RCC 7860 (cell line): Measurements from ENCODE around the gene SEMA3C.

ENCODE experiments used
- DNase-seq: peaks from one replicate; pipeline ENCODE4 v3.0.0-alpha.2; 2015; ENCODE audit warnings: low spot score
- FAIRE-seq: peaks from 2 replicates; lab custom pipeline; 2012; peaks lifted over from hg19 to GRCh38; lab: Jason Lieb, UNC

SEMA3C gene

DNA sequence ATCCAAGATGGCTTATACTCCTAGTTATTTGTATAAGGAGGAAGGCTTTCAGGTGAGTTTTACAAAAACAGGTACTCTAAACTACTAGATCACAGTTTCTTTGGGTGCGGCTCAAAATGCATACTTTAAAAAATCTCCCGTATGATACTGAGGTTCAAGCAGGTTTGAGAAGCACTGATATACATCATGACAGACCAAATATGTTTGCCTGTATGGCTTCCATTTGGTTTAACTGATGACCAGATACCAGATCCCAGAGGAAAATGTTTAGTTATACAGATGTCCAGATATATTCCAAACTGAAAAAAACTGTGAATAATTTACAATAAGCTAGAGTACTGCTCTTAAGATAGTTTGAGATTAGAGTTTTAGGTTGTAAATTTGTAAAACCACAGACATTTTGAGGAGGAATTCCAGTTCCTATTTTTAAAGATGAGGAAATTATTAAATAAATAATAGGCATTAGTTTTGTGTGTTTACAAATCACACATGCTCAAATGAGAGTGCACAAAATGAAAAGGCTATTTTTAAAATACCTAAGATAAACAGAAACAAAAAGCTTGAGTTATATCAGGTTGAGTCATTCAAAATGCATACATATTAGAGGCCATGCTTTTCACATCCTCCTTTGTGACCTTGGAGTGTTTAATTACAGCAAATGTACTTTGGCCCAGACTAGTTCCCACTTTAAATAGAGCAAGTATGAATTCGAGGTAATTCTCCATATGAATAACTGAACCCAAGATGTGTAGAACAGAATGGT, 60.5 kb downstream of the SEMA3C start:
- FAIRE-seq (peak; percentile 58), DNase-seq (no peak)

DNA sequence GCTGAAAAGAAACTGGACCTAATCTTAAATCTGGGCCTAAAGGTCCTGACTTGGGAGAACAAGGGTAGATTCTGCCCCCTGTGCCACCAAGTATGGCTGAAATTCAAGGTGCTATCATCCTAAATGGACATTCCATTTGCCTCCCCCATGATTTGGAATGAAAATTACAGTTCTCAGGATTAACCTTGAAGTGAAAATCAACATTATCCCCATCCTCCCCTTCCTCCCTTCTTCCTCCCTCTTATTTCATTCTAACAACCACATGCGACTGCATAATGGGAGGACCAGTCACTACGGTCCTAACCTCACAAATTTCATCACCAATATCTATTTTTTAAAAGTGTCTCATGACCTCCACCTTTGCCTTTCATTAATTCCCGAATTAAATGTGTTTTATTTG, 62.1 kb downstream of the SEMA3C start:
- FAIRE-seq (no peak), DNase-seq (no peak)

DNA sequence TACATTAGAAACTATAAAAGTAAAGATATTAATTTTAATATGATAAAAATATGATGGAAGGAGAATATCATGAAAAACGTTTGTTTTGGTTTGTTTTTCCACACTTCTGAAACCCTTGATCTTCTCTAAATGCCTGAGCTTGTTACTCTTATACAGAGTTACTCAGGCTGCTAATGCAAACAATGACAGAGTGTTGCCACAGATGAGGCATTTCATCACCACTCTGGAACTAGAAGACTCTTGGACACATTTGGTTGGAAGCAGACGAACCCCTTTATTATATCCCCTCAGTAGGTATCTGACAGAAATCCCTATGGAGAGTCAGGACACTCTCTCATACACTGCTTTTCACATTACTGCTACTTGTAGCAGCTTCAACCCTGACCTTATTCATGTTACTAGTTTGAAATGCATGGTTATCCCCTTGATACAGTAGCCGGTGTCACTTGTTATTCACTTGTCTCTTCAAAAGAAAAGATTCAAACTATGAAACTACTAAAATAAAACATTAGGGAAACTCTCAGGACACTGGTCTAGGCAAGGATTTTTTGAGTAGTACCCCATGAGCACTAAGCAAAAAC, 66.9 kb downstream of the SEMA3C start:
- FAIRE-seq (no peak), DNase-seq (peak; percentile 49)

DNA sequence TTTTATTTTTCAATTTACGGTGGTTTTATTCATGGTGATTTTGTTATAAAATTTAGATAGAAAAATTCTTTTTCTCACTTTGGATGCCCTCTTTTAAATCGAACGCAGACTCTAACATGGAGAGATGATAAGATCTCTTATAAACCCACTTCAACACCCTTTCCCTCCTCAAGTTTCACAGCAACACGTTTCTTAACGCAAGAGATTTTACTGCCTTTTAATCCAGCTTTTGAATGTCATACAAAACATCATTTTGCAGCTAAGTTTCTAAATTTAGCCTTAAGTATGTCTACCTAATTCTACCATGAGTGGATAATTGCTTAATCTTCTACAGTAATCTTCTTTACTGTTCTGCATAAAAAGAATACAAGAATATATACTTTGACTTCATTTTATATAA, 70.0 kb downstream of the SEMA3C start:
- no peak for FAIRE-seq
- DNase-seq, result no peak

DNA sequence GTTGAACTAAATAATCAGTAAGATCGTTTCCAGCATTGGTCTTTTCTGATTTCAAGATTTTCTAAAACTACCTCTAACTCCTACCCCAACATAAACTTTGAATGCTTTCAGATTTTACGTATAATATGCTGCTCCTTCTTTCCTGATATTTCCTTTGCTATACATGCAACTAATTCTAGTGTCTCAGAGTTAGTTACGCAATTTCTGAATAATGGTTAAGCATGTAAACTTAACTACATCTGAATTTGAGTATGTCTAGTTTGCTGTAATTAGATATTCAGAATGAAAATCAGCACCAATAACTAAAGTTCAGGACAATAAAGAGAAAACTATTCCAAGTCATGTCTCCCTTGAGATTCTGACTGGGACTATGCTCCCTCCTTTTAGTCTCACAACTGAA, 71.0 kb downstream of the SEMA3C start:
- no peak for DNase-seq
- FAIRE-seq, result peak; percentile 29

DNA sequence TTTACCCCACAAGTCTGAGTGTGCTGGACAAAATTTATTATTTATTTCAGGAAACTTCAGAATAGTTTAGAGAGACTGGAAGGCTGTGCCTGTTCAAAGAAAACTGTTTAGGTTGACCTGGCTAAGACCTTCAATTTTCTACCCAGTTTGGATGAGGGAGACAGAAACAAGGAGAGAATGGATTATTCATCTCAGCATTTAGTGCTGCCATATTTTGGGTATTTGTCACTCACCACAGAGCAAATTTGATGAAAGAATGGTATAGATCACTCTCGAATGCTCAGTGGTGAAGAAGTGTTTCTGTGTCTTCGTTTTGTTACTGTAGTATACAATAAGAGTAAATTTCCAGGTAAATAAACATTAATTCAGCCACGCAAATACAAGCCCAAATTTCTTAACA, 71.8 kb downstream of the SEMA3C start:
- DNase-seq (no peak), FAIRE-seq (no peak)

DNA sequence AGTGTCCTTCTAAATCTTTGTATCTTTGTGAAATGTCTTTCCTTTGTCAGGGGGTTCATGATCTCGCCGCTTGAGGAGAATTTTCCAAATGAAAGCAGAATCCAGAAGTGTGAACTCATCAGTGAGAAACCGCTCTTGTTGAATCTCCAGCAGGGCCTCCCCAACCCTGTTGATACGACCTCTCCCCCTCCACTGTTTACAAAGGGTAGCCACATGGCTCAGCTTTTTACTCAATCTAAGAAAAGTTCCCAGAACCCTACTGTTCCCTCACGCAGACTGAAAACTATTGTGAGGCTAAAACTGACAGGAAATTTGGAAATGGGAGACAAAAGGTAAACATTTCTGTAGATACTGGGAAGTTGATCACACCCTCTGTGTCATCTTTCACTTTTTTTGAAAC, 73.9 kb downstream of the SEMA3C start:
- no peak for FAIRE-seq

DNA sequence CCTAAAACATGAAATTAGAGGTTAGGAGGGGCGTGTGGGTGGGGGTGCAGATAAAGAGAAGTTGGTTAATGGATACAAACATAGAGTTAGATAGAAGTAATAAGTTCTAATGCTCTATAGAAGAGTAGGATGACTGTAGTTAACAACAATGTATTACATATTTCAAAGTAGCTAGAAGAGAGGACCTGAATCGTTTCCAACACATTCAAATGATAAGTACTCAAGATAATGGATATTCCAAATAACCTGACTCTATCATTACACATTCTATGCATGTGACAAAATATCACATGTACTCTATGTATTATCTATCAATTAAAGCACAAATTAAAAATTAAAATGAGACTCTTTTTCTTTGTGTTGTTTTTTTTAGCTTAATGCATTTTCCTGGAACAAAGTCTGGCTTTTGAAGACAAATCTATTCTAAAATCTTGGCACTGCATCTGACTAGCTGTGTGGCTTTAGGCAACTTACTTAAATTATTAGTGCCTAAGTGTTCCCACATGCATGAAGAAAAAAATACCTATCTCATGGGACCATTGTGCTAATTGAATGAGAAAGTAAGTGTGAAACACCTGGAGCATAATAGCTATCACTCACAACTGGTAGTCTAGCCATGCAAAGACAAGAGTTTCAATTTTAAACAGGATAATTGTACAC, 75.7 kb downstream of the SEMA3C start:
- FAIRE-seq (no peak), DNase-seq (no peak)

More for the DNA sequence above, 73.9 kb downstream of the SEMA3C start:
- no peak for DNase-seq

DNA sequence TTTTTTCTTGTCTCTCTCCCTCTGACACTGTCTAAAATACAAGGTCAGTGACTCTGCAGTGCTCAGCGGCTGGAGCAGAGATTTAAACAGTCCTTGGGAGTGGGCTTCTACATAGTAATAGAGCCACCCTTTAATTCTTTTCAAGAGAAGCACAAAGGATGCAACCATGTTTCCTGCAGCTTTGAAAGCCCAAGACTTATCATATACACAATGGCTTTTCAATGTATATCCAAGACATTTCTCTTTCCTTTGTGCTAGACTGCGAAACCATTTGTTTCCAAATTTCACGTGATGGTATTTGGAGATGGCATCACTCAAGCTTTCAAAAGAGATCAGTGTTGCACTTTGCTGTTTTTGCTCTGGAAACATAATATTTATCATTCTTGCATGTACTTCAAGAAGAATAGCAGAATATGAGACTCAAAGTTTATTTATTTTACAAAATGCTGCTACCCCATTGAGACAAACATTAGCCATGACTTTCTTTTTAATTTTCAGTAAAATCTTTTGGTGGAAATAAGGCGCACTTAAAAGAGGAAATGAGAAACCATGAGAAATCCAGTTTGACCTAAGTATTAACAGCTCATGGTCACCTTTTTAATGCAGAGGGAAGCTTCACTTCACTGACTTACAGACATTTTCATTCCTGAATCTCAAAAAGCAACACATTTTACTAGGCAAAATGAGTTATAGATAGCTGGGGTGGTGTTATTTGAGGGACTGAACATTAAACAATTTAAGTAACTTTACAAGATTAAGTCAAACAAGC, 76.6 kb downstream of the SEMA3C start:
- FAIRE-seq, result no peak
- DNase-seq, result no peak

DNA sequence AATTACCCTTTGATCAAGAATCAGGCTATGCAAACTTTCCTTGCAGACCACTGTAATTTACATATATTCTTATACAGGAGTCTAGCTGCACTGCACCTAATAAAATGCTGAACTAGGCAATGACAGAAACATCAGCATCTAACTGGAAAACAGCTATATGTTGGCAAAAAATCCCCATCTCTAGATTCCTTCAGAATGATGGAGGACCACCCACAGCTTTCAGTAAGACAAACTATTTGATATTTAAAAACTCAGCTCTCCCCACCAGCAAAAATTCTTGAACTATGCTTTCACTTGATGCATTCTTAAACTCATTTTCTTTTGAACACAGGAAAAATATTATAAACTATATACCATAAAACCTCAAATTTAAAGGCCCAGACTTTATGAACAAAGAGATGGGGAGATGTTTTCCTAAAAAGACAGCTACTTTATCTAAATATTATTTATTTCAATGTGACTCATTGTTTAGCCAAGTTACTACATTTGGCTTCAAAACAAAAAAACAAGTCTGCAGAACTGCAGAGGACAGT, 77.4 kb downstream of the SEMA3C start:
- FAIRE-seq (no peak), DNase-seq (no peak)

DNA sequence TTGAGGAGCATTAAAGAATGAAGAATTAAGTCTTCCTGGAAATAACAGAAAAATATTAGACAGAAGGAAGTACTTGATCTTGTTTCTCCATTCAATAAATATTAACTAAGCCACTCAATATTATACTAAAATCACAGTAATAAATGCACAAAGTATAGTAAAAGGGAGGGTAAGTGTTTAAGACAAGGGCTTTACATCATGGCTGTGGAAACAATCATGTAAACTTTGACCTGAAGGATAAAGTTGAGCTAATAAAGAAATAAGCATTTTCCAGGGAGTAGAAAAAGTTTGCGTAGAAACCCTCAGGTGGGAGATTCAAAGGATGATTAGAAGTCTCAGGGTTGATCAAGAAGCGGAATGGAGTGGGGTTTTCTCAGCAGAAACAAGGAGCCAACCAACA, 78.2 kb downstream of the SEMA3C start:
- no peak for FAIRE-seq
- DNase-seq, result no peak

DNA sequence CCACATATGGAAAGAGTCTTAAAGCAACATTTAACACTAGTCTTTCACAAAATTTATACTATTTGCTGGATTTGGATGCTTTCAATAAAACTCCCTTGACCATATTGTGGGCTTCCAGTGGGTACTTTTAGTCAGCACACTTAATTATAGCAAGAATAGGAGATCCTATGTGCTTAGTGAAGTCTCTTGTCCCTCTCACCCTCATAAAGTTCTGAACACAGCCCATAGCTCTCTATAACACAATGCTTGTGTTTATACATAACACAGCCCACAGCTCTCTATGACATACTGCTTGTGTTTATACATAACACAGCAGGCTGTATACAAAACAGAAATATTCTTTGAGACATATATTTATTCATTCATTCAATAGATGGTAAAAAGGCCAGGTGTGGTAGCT, 79.0 kb downstream of the SEMA3C start:
- no peak for DNase-seq
- FAIRE-seq, result no peak

DNA sequence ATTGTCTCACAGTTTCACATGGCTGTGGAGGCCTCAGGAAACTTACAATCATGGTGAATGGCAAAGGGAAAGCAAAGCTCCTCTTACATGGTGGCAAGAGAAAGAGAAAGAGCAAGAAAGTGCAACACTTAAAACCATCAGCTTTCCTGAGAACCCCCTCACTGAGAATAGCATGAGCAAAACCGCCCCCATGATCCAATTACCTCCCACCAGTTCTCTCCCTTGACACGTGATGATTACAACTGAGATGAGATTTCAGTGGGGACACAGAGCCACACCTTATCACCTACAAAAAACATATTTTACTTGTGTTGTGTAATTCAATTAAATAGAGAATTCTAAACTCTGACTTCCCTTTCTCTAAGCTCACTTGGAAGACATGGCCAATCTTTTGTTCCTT, 80.2 kb downstream of the SEMA3C start:
- DNase-seq, result no peak

DNA sequence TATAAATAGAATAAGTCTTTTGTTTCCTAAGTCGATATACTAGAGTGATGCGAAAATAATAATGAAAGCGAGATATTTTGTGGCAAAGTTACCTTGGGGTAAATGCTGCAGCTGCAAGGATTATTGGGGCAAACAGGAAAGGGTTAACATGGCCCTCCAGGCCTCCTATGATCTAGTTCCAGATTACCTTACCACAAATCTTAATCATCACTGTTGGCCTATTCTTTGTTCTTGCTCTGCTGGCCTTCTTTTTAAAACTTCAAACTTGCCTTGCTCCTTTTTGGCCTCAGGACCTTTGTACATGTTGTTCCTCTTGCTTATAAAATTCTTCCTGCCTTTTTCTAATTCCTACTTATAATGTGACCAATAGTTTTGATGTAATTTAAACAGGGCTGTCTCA, 81.5 kb downstream of the SEMA3C start:
- FAIRE-seq (no peak), DNase-seq (no peak)

More for the DNA sequence above, 80.2 kb downstream of the SEMA3C start:
- FAIRE-seq, result no peak

DNA sequence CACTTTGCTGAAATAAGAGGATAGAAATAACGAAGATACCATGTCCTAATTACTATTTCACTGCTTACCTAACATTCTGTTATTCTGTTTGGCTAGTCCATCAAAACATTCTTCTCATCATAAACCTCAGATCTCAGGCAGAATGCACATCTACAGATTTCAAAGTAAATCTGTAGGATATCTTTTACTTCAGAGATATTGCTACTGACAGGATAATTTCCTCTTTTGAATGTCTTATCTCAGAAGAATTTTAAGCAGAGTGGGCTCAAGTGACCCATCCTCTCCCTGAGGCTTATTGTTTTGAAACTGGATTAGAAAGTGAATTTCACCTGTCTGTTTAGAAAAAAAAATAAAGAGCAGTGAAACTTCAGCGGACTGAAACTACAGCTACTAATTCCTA, 83.6 kb downstream of the SEMA3C start:
- DNase-seq, result no peak
- no peak for FAIRE-seq

DNA sequence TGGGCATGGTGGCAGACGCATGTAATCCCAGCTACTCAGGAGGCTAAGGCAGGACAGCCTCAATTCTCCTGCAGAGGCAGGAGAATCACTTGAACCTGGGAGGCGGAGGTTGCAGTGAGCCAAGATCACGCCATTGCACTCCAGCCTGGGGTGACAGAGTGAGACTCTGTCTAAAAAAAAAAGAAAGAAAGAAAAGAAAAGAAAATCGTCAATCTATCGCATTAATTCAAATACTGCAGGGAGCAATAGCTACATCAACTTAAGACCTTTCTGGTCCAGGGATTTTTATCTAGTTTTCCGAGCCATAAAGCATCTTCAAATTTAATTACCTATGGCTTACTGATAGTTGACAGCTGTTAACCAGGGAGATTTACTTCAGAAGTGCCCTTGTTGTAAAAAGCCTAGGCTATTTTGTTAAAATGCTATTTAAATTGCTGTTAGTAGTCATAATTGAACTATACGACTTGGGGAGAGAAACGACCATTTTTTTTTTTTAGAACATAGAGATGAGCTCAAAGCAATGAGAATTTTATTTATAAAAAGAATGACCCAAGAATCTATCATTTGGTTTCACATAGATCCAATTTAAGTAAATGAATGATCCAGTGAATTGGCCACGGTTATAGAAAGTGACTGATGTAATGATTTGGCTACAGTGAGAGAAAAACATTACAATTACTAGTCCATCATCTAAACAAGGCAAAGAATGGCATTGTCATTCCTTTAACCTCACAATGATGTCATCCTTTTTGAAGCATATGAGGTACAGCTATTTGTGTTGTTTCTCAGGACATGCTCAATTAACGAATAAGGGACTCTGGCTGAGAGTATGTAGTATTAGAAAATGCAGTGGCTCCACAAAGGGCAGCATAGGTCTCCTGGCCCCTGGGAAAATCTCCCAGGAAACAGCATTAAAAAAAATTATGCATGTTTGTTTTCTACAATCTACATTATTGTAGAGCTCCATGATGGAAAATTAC, 85.3 kb downstream of the SEMA3C start:
- DNase-seq (peak; percentile 22), FAIRE-seq (peak; percentile 22)

DNA sequence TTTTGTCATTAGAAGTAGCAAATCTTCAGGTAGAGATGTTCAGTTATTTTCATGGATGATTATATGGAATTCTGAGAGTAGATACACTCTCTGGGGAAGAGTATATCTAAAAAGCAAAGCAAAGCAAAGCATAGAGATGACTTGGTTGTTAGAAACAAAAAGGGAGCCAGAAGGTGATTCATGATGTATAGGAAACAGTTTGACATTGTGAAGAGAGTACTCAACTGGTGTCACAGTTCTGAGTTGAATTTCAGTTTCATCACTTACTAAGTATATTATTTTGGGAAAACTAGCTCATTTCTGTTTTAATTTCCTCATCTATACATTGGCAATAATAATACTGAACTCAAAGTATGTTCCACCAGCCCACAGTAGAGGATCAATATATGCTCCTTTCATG, 86.8 kb downstream of the SEMA3C start:
- DNase-seq (no peak), FAIRE-seq (no peak)

DNA sequence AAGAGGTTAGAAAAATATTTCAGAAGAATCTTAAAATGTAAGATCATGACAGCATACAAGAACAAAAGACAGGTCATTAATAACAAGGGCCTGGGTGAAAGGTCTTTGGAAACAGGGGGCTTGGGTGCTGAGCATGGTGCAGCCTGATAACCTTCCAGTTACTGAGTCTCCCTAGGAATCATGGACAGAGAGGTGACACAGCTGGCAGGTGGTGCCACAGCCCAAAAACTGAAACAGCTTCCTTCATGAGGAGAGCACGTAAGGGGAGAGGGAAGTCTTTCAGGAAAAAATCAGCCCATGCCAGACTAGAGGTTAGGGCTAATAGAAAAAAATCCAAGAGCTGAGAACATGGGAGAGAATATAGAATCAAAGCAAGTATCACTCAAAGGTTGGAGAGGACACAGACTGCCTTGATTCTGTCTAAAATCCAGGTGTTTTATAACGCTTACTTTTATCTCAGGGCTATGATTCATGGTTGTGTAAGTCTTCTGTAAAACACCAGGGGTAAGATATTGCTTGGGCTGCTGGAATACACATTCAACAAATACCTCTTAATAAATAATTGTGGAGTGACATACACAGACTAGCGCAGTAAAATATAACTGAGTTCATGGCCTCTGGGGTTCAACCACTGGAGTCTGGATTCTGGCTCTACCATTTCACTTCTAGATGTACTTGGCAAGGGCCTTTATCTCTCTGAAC, 88.1 kb downstream of the SEMA3C start:
- DNase-seq (no peak), FAIRE-seq (no peak)

DNA sequence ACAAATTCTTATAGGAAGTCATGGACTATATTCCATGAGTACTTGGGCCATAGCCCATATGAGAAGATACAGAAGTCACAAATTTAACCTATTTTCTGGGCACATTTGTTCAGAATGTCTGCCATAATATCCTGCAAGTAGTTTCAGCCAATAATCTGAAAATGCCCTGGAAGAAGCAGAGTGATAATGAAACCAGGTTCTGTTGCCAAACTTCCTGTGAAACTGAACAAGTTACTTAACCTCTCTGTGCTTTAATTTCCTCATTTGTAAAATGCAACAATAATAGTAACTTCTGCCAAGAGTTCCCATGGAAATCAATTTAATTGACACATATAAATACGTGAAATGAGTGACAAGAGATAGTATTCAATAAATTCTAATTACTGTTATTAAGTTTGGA, 88.8 kb downstream of the SEMA3C start:
- DNase-seq, result no peak
- no peak for FAIRE-seq
